ENCODE results near the gene SIL1.
"Not testable (repeated sequence)": the region's sequence is repeated elsewhere in the genome, so short reads cannot be mapped to it uniquely, and the experiment has no call there.

The SIL1 gene

GRCh38 chr5:138927544-138927943 is 270.6 kb downstream of the SIL1 start:
- in situ Hi-C loops (cut with MboI; ENCODE audit: low sequenced_read_pairs), result no loop called here

- in situ Hi-C loops (cut with MboI; ENCODE audit: low sequenced_read_pairs), result no loop called here
Observed at GRCh38 chr5:138926688-138927448, 271.3 kb downstream of the SIL1 start.

GRCh38 chr5:138926257-138926656 is 271.9 kb downstream of the SIL1 start:
- in situ Hi-C loops (cut with MboI; ENCODE audit: low sequenced_read_pairs), result no loop called here

- in situ Hi-C loops (cut with MboI; ENCODE audit: low sequenced_read_pairs), result no loop called here
Observed at GRCh38 chr5:138925090-138925635, 273.0 kb downstream of the SIL1 start.

- in situ Hi-C loops (cut with MboI; ENCODE audit: low sequenced_read_pairs), result no loop called here
Observed at GRCh38 chr5:138922494-138922893, 275.7 kb downstream of the SIL1 start.

GRCh38 chr5:138921362-138921761 is 276.8 kb downstream of the SIL1 start:
- in situ Hi-C loops (cut with MboI; ENCODE audit: low sequenced_read_pairs), result not testable (repeated sequence)

- in situ Hi-C loops (cut with MboI; ENCODE audit: low sequenced_read_pairs), result no loop called here
Observed at GRCh38 chr5:138920181-138920580, 278.0 kb downstream of the SIL1 start.

GRCh38 chr5:138918686-138919085 is 279.5 kb downstream of the SIL1 start:
- in situ Hi-C loops (cut with MboI; ENCODE audit: low sequenced_read_pairs), result no loop called here

GRCh38 chr5:138914338-138914737 is 283.8 kb downstream of the SIL1 start:
- in situ Hi-C loops (cut with MboI; ENCODE audit: low sequenced_read_pairs), result no loop called here

- in situ Hi-C loops (cut with MboI; ENCODE audit: low sequenced_read_pairs), result no loop called here
Observed at GRCh38 chr5:138913773-138914172, 284.4 kb downstream of the SIL1 start.

- in situ Hi-C loops (cut with MboI; ENCODE audit: low sequenced_read_pairs), result no loop called here
Observed at GRCh38 chr5:138912093-138912492, 286.1 kb downstream of the SIL1 start.

GRCh38 chr5:138911441-138911840 is 286.7 kb downstream of the SIL1 start:
- in situ Hi-C loops (cut with MboI; ENCODE audit: low sequenced_read_pairs), result no loop called here

- in situ Hi-C loops (cut with MboI; ENCODE audit: low sequenced_read_pairs), result no loop called here
Observed at GRCh38 chr5:138910546-138911185, 287.5 kb downstream of the SIL1 start.

GRCh38 chr5:138909734-138910133 is 288.4 kb downstream of the SIL1 start:
- in situ Hi-C loops (cut with MboI; ENCODE audit: low sequenced_read_pairs), result no loop called here

GRCh38 chr5:138905541-138905940 is 292.6 kb downstream of the SIL1 start:
- in situ Hi-C loops (cut with MboI; ENCODE audit: low sequenced_read_pairs), result no loop called here

- in situ Hi-C loops (cut with MboI; ENCODE audit: low sequenced_read_pairs), result no loop called here
Observed at GRCh38 chr5:138903130-138903775, 294.9 kb downstream of the SIL1 start.

GRCh38 chr5:138901716-138902115 is 296.5 kb downstream of the SIL1 start:
- in situ Hi-C loops (cut with MboI; ENCODE audit: low sequenced_read_pairs), result no loop called here

GRCh38 chr5:138900281-138900965 is 297.7 kb downstream of the SIL1 start:
- in situ Hi-C loops (cut with MboI; ENCODE audit: low sequenced_read_pairs), result no loop called here

- in situ Hi-C loops (cut with MboI; ENCODE audit: low sequenced_read_pairs), result no loop called here
Observed at GRCh38 chr5:138898742-138899141, 299.4 kb downstream of the SIL1 start.

GRCh38 chr5:138898299-138898698 is 299.9 kb downstream of the SIL1 start:
- in situ Hi-C loops (cut with MboI; ENCODE audit: low sequenced_read_pairs), result no loop called here
